Measurements from ENCODE around the gene TARM1. TPM values are rescaled to one million over a fixed set of nuclear protein-coding genes. Genes with fewer than 3 reads are reported as not detected.
A peak's percentile ranks its signal among the peaks of the same experiment; 100 is the strongest.

The TARM1 gene
- total RNA-seq, 1 donor from 2014 or later = not detected

- no peaks in the 10 kb centered on the region for H3K27me3 Mint-ChIP-seq (ENCODE audit: unreplicated experiment)
- no peaks in the 10 kb centered on the region for H3K36me3 Mint-ChIP-seq (ENCODE audit: low read depth, unreplicated experiment)
- no peak for TF ChIP-seq CTCF (IDR thresholded peaks at IDR 0.05; ENCODE audit: unreplicated experiment)
- no peaks in the 10 kb centered on the region for H3K9me3 Mint-ChIP-seq (ENCODE audit: unreplicated experiment)
- H3K4me3 Mint-ChIP-seq (ENCODE audit: unreplicated experiment) = no peak overlapping the region
- no peak for DNase-seq (ENCODE audit: low spot score)
- peaks cover 3% of the 10 kb centered on the region for H3K4me1 Mint-ChIP-seq (ENCODE audit: unreplicated experiment)
- H3K27ac Mint-ChIP-seq (ENCODE audit: unreplicated experiment) = no peak overlapping the region
Measured at GRCh38 chr19:54021932-54022331, 59.2 kb downstream of the TARM1 start.

- H3K27ac Mint-ChIP-seq (ENCODE audit: unreplicated experiment) = no peak overlapping the region
- DNase-seq (ENCODE audit: low spot score) = no peak
- TF ChIP-seq CTCF (IDR thresholded peaks at IDR 0.05; ENCODE audit: unreplicated experiment) = no peak
- peak overlapping the region; percentile 17 for H3K4me3 Mint-ChIP-seq (ENCODE audit: unreplicated experiment)
- H3K9me3 Mint-ChIP-seq (ENCODE audit: unreplicated experiment) = no peaks in the 10 kb centered on the region
- peaks cover 3% of the 10 kb centered on the region for H3K4me1 Mint-ChIP-seq (ENCODE audit: unreplicated experiment)
- H3K27me3 Mint-ChIP-seq (ENCODE audit: unreplicated experiment) = no peaks in the 10 kb centered on the region
- no peaks in the 10 kb centered on the region for H3K36me3 Mint-ChIP-seq (ENCODE audit: low read depth, unreplicated experiment)
Measured at GRCh38 chr19:54021363-54021762, 59.8 kb downstream of the TARM1 start.

Other genes with a start within 250 kb of the TARM1 start
- 123 TPM for gene MYADM, start 213.5 kb downstream of the TARM1 start, total RNA-seq (ENCODE audit: unreplicated experiment)
- 0.92 TPM for gene PRKCG, start 199.2 kb downstream of the TARM1 start, total RNA-seq (ENCODE audit: unreplicated experiment)
- 0.51 TPM for gene CACNG7, start 172.1 kb downstream of the TARM1 start, total RNA-seq (ENCODE audit: unreplicated experiment)
- gene CACNG8, start 118.4 kb downstream of the TARM1 start, total RNA-seq (ENCODE audit: unreplicated experiment) = 12.9 TPM
- gene CACNG6, start 89.7 kb downstream of the TARM1 start, total RNA-seq (ENCODE audit: unreplicated experiment) = 0.21 TPM
- 2.2 TPM for gene VSTM1, start 17.5 kb downstream of the TARM1 start, total RNA-seq (ENCODE audit: unreplicated experiment)
- 0.21 TPM for gene OSCAR, start 19.4 kb upstream of the TARM1 start, total RNA-seq (ENCODE audit: unreplicated experiment)
- 126 TPM for gene NDUFA3, start 21.5 kb upstream of the TARM1 start, total RNA-seq (ENCODE audit: unreplicated experiment)
- 24.8 TPM for gene TFPT, start 34.3 kb upstream of the TARM1 start, total RNA-seq (ENCODE audit: unreplicated experiment)
- 71.7 TPM for gene PRPF31, start 34.4 kb upstream of the TARM1 start, total RNA-seq (ENCODE audit: unreplicated experiment)
- 62.2 TPM for gene CNOT3, start 56.4 kb upstream of the TARM1 start, total RNA-seq (ENCODE audit: unreplicated experiment)
- 3.4 TPM for gene LENG1, start 78.4 kb upstream of the TARM1 start, total RNA-seq (ENCODE audit: unreplicated experiment)
- 2.6 TPM for gene TMC4, start 91.8 kb upstream of the TARM1 start, total RNA-seq (ENCODE audit: unreplicated experiment)
- gene MBOAT7, start 108.2 kb upstream of the TARM1 start, total RNA-seq (ENCODE audit: unreplicated experiment) = 203 TPM
- 27.8 TPM for gene TSEN34, start 109.9 kb upstream of the TARM1 start, total RNA-seq (ENCODE audit: unreplicated experiment)
- 1,195 TPM for gene RPS9, start 119.5 kb upstream of the TARM1 start, total RNA-seq (ENCODE audit: unreplicated experiment)
- gene LILRB3, start 141.6 kb upstream of the TARM1 start, total RNA-seq (ENCODE audit: unreplicated experiment) = not detected
- not detected for gene LILRA6, start 161.4 kb upstream of the TARM1 start, total RNA-seq (ENCODE audit: unreplicated experiment)
- gene LILRB5, start 175.9 kb upstream of the TARM1 start, total RNA-seq (ENCODE audit: unreplicated experiment) = not detected
- gene LILRB2, start 199.7 kb upstream of the TARM1 start, total RNA-seq (ENCODE audit: unreplicated experiment) = not detected
- not detected for gene LILRA5, start 231.8 kb upstream of the TARM1 start, total RNA-seq (ENCODE audit: unreplicated experiment)

Measured in endothelial cell (in vitro differentiated cells).